Pancreas (tissue), 10 donors: ENCODE results near the gene HS3ST3A1. TPM values are rescaled to one million over a fixed set of nuclear protein-coding genes. Genes with fewer than 3 reads are reported as not detected.

Source experiments
- ATAC-seq, 4 donors: fragments of 200-7000 bp; cut with Tn5 transposase; one replicate each; pipeline versions ENCODE4 v1.8.0 to v1.9.1; 2020; ENCODE audit warnings: mild to moderate bottlenecking in 4 of 4, moderate library complexity in 4 of 4
- DNase-seq, 6 donors: peaks; one replicate each; pipeline ENCODE4 v3.0.0-alpha.2; 2020
- FAIRE-seq: peaks from 2 replicates; lab custom pipeline; 2012; peaks lifted over from hg19 to GRCh38; lab: Jason Lieb, UNC
- H3K27ac ChIP-seq, 4 donors: fragments of 200-600 bp; sonication (generic); 1 replicate in 3 of 4; 2 replicates in 1 of 4; pipeline versions ENCODE4 v1.5.0 to v1.8.0; 2020
- H3K27me3 ChIP-seq, 4 donors: fragments of 200-600 bp; one replicate each; pipeline ENCODE4 v1.8.0; 2021
- H3K36me3 ChIP-seq, 3 donors: fragments of 200-600 bp; sonication (generic) in 1 of 3; one replicate each; pipeline versions ENCODE4 v1.5.0 to v1.8.0; 2020 to 2021
- H3K4me1 ChIP-seq, 3 donors: fragments of 200-600 bp; one replicate each; pipeline ENCODE4 v1.8.0; 2021
- H3K4me3 ChIP-seq, 4 donors: fragments of 200-600 bp; sonication (generic) in 2 of 4; one replicate each; pipeline versions ENCODE4 v1.5.0 to v1.8.0; 2020 to 2021
- H3K9me3 ChIP-seq, 4 donors: fragments of 200-600 bp; one replicate each; pipeline ENCODE4 v1.8.0; 2021
- WGBS, 2 donors: extraction: QIAGEN DNeasy Blood & Tissue Kit; methylation state at CpG; one replicate each; pipeline ENCODE4 v1.1.7; 2013; 5-methylcytosine and 5-hydroxymethylcytosine counted together
- intact Hi-C, 3 donors: fragments of 100-400 bp; cut with DNase I; formaldehyde crosslinking; loops; one replicate each; pipeline versions ENCODE4 v1.11.1 to v1.14.2; 2022
- microRNA-seq, 2 donors: library from miRNA; unstranded; fragments of <30 nt; microRNA quantifications; one replicate each; pipeline versions ENCODE4 to v1.1.0, GENCODE V29; 2019 to 2020
- polyA plus RNA-seq, 2 donors: library from polyadenylated mRNA; stranded (reverse); fragments of 200-250 nt; gene quantifications; one replicate each; pipeline ENCODE4 v1.2.3, GENCODE V29; 2013
- total RNA-seq, 6 donors: library from RNA; stranded (reverse); fragmentation: NEBNext Ultra II Directional in 4 of 6; extraction: Animal tissue kit (Norgen Biotek cat#: 25700) in 4 of 6; gene quantifications; one replicate each; pipeline versions ENCODE4 v1.2.1 to v1.2.4, GENCODE V29; 2021 to 2023
- TF ChIP-seq, protein P1 (sequence below), 4 donors: fragments of 200-600 bp; sonication (generic) in 3 of 4; IDR thresholded peaks; one replicate each; pipeline versions ENCODE4 v1.5.0 to v1.8.0; 2021; ENCODE audit warnings: antibody characterized with exemption in 4 of 4
- donor health status: healthy with polysubstance abuse.
- donor health status: DM: no; HTN: no; CAD: no; lungs with moderate emphysema.
- donor health status: DM: no; HTN: no; CAD: no.
- donor health status: control.
- donor health status: control.
- donor health status: Bipolar disorder and iron deficiency.
- donor health status: DM: yes; HTN: yes; CAD: no.
- donor health status: DM: no; HTN: no; CAD: no.
- donor health status: DM: no; HTN: no; CAD: no.
- donor health status: DM: yes; HTN: yes; CAD: no.

The HS3ST3A1 gene
- total and polyA plus RNA-seq, 8 donors, result 0.05 to 1.1 (median 0.15) TPM; not detected in 3

DNA sequence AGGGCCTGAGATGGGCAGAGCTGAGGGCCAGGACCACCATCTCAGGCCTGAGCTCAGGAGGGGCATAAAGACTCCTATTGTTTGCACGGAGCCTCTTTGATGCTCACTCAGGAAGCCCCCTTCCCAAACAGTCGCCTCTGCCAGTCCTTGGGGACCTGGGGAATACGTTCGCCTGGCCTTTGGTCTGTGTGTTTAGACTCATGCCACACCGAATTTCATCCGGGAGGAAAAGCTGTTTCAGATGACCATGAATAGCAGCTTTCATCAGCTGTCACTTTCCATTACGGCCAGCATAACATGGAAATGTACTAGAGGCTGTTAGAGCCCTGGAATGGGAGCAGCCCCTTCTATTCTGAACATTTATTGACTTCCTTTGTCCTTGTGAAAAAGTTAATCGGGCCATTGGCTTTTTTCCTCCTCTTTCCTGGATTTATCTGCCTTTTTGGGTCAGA lies 139.0 kb downstream of the HS3ST3A1 start:
- TF ChIP-seq, protein P1, sequence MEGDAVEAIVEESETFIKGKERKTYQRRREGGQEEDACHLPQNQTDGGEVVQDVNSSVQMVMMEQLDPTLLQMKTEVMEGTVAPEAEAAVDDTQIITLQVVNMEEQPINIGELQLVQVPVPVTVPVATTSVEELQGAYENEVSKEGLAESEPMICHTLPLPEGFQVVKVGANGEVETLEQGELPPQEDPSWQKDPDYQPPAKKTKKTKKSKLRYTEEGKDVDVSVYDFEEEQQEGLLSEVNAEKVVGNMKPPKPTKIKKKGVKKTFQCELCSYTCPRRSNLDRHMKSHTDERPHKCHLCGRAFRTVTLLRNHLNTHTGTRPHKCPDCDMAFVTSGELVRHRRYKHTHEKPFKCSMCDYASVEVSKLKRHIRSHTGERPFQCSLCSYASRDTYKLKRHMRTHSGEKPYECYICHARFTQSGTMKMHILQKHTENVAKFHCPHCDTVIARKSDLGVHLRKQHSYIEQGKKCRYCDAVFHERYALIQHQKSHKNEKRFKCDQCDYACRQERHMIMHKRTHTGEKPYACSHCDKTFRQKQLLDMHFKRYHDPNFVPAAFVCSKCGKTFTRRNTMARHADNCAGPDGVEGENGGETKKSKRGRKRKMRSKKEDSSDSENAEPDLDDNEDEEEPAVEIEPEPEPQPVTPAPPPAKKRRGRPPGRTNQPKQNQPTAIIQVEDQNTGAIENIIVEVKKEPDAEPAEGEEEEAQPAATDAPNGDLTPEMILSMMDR (IDR thresholded peaks at IDR 0.05), result no peak
- no peak overlapping the region for H3K4me3 ChIP-seq
- no peak for ATAC-seq
- H3K27me3 ChIP-seq, result peaks cover 0 to 4% (median 0%) of the 10 kb centered on the region in 4 donors
- no peaks in the 10 kb centered on the region for H3K9me3 ChIP-seq
- 45 to 65% methylated on average over 8 of the region's 8 CpGs for WGBS, 2 donors
- no peaks in the 10 kb centered on the region for H3K36me3 ChIP-seq
- H3K4me1 ChIP-seq, result no peaks in the 10 kb centered on the region
- H3K27ac ChIP-seq, result no peak overlapping the region
- intact Hi-C loops, result no loop called here
- no peak for DNase-seq
- no peak for FAIRE-seq

DNA sequence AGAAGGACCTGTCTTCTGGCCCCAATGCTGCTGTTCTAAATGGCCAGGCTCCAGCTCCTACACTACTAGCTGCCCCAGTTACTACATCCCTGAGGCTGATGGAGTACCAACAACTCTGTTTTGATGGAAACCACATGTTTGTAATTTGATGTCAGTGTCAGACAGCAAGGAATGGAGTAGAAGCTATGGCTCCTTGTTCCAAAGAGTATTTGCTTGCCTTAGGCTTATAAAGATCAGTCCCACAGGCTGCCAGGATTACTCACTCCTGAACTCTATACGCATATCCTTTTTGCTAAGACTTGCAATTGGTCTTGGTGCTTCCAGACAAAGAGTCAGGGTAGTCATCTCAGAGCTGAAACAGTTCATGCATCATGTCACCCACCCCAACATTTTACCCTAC lies 139.6 kb downstream of the HS3ST3A1 start:
- no peak overlapping the region for H3K27ac ChIP-seq
- intact Hi-C loops, result no loop called here
- WGBS, 2 donors, result 95 to 96% methylated on average over 1 of the region's 1 CpG
- H3K4me1 ChIP-seq, result no peaks in the 10 kb centered on the region
- DNase-seq (no peak), ATAC-seq (no peak), FAIRE-seq (no peak)
- H3K27me3 ChIP-seq, result peaks cover 0 to 4% (median 0%) of the 10 kb centered on the region in 4 donors
- no peaks in the 10 kb centered on the region for H3K36me3 ChIP-seq
- no peak overlapping the region for H3K4me3 ChIP-seq
- no peaks in the 10 kb centered on the region for H3K9me3 ChIP-seq
- TF ChIP-seq, protein P1 (IDR thresholded peaks at IDR 0.05), result no peak

DNA sequence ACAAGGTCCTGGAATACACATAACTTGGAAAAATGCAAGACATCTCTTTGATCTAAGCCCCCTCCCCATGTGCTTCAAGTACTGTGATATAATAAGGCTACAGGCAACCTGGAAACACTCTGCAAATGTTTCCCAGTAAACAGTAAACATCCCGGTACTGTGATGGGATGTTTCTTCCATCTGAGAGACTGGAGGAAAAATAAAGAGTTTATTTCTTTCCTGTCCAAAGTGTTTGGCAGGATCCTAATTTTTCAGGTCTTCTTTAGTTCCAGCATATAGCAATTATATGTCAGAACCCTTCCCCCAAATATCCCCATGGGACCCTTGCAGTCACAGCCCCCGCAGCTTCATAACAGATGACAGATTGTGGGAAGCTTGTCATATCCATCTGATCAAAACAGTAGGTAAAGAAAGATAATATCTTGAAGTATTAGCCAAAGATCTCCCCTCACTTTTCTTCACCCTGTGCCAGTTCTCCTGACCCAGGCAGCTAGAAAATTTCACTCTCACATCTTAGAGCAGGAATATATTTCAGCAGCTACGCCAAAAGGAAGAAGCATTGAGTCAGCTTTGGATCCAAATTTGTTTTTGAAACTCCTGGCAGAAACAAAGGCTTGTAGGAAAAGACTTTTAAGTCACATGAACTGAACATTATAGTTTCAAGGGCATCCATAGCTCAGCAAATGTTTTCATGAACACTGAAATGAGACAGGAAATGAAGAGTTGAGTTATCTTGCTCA lies 141.3 kb downstream of the HS3ST3A1 start:
- Histone ChIP-seq H3K4me3 (no peak overlapping the region), H3K27me3 (peaks cover 0 to 4% (median 0%) of the 10 kb centered on the region in 4 donors), H3K9me3 (no peaks in the 10 kb centered on the region), H3K27ac (no peak overlapping the region), H3K4me1 (no peaks in the 10 kb centered on the region), H3K36me3 (no peaks in the 10 kb centered on the region)
- no peak for FAIRE-seq
- ATAC-seq, result no peak
- intact Hi-C loops, result no loop called here
- TF ChIP-seq, protein P1 (IDR thresholded peaks at IDR 0.05), result no peak
- DNase-seq, result no peak
- 42 to 48% methylated on average over 3 of the region's 3 CpGs for WGBS, 2 donors

DNA sequence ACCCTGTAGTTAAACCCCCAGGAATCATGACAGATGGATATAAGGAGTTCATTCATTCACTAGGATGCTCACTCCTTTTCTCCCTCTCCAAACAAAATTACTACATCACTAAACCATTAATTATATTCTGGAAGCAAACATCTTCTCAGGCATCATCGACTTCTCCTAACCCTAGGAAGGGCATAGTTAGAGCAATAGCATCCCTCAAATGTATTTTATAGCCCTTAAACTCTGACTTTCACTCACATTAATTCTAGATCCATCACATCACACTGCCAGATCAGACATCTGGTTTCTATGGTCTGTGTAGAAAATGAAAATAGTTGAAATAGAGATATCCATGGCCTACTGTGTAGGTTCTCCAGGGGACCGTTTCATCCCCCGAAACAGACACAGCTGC lies 143.9 kb downstream of the HS3ST3A1 start:
- peaks cover 0 to 4% (median 0%) of the 10 kb centered on the region in 4 donors for H3K27me3 ChIP-seq
- H3K9me3 ChIP-seq, result no peaks in the 10 kb centered on the region
- TF ChIP-seq, protein P1 (IDR thresholded peaks at IDR 0.05), result no peak
- no peaks in the 10 kb centered on the region for H3K4me1 ChIP-seq
- ATAC-seq (no peak), FAIRE-seq (no peak), DNase-seq (no peak)
- H3K36me3 ChIP-seq, result no peaks in the 10 kb centered on the region
- H3K27ac ChIP-seq, result no peak overlapping the region
- intact Hi-C loops, result no loop called here
- 67 to 85% methylated on average over 3 of the region's 3 CpGs for WGBS, 2 donors
- H3K4me3 ChIP-seq, result no peak overlapping the region

Small RNA genes lying within 50 kb of the gene (microRNA-seq; reads per million reads assigned to microRNA genes)
- 0 reads per million in 2 donors for gene MIR548H3
